Measurements from ENCODE around the gene PCDH1.
"Not testable (repeated sequence)": the region's sequence is repeated elsewhere in the genome, so short reads cannot be mapped to it uniquely, and the experiment has no call there.

PCDH1 gene

DNA sequence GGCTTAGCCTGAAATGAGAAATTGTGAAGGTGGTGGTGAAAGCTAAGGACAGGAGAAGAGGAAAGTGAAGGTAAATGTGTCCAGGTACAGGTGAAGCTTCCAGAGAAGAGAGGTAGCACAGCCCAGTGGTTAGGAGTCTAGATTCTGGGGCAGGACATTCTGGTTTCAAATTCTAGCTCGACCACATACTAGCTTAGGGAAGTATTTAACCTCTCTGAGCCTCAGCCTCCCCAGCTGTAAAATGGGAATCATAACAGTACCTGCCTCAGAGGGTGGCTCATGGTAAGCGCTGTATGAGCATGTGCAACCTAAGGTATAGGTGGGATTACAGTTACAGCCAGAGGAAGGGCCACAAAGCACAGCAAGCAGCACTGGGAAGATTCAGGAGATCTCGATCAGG lies 55.2 kb downstream of the PCDH1 start (continued):
- TF ChIP-seq, protein P1, sequence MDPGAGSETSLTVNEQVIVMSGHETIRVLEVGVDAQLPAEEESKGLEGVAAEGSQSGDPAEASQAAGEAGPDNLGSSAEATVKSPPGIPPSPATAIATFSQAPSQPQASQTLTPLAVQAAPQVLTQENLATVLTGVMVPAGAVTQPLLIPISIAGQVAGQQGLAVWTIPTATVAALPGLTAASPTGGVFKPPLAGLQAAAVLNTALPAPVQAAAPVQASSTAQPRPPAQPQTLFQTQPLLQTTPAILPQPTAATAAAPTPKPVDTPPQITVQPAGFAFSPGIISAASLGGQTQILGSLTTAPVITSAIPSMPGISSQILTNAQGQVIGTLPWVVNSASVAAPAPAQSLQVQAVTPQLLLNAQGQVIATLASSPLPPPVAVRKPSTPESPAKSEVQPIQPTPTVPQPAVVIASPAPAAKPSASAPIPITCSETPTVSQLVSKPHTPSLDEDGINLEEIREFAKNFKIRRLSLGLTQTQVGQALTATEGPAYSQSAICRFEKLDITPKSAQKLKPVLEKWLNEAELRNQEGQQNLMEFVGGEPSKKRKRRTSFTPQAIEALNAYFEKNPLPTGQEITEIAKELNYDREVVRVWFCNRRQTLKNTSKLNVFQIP (CRISPR knock-in tag; IDR thresholded peaks at IDR 0.05; ENCODE audit: borderline replicate concordance, low read depth): no peak
- no peak for TF ChIP-seq GLIS3 (CRISPR knock-in tag; IDR thresholded peaks at IDR 0.05)
- TF ChIP-seq BACH2 (CRISPR knock-in tag; IDR thresholded peaks at IDR 0.05; ENCODE audit: borderline replicate concordance): no peak
- TF ChIP-seq RARB (CRISPR knock-in tag; IDR thresholded peaks at IDR 0.05): no peak
- no peak for TF ChIP-seq ZFP3 (CRISPR knock-in tag; IDR thresholded peaks at IDR 0.05)
- TF ChIP-seq ESRRG (CRISPR knock-in tag; IDR thresholded peaks at IDR 0.05): no peak
- TF ChIP-seq SNAI2 (CRISPR knock-in tag; IDR thresholded peaks at IDR 0.05): no peak
- TF ChIP-seq, protein P2, sequence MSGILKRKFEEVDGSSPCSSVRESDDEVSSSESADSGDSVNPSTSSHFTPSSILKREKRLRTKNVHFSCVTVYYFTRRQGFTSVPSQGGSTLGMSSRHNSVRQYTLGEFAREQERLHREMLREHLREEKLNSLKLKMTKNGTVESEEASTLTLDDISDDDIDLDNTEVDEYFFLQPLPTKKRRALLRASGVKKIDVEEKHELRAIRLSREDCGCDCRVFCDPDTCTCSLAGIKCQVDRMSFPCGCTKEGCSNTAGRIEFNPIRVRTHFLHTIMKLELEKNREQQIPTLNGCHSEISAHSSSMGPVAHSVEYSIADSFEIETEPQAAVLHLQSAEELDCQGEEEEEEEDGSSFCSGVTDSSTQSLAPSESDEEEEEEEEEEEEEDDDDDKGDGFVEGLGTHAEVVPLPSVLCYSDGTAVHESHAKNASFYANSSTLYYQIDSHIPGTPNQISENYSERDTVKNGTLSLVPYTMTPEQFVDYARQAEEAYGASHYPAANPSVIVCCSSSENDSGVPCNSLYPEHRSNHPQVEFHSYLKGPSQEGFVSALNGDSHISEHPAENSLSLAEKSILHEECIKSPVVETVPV (CRISPR knock-in tag; IDR thresholded peaks at IDR 0.05): no peak
- no peak for TF ChIP-seq CSDC2 (CRISPR knock-in tag; IDR thresholded peaks at IDR 0.05)
- no peak for TF ChIP-seq PPARA (CRISPR knock-in tag; IDR thresholded peaks at IDR 0.05; ENCODE audit: borderline replicate concordance)

- TF ChIP-seq ZFP30 (CRISPR knock-in tag; IDR thresholded peaks at IDR 0.05) (no peak), ESRRG (CRISPR knock-in tag; IDR thresholded peaks at IDR 0.05) (no peak), ZNF565 (CRISPR knock-in tag; conservative IDR thresholded peaks at IDR 0.05; ENCODE audit: low read depth) (no peak), ZNF8 (CRISPR knock-in tag; IDR thresholded peaks at IDR 0.05) (no peak), SNAI2 (CRISPR knock-in tag; IDR thresholded peaks at IDR 0.05) (no peak)
- TF ChIP-seq, protein P2 (CRISPR knock-in tag; IDR thresholded peaks at IDR 0.05): no peak
- ATAC-seq: 0 out of 3 replicates have a peak, but pooled peaks have one; percentile 11
Measured at GRCh38 chr5:141822144-141822543, 56.1 kb downstream of the PCDH1 start.

GRCh38 chr5:141821430-141821925 lies 56.7 kb downstream of the PCDH1 start:
- peak; percentile 80 for ATAC-seq
- TF ChIP-seq, protein P1 (CRISPR knock-in tag; IDR thresholded peaks at IDR 0.05; ENCODE audit: borderline replicate concordance, low read depth): no peak
- no peak for TF ChIP-seq ZFP3 (CRISPR knock-in tag; IDR thresholded peaks at IDR 0.05)
- TF ChIP-seq RARB (CRISPR knock-in tag; IDR thresholded peaks at IDR 0.05): no peak
- TF ChIP-seq CSDC2 (CRISPR knock-in tag; IDR thresholded peaks at IDR 0.05): no peak
- no peak for TF ChIP-seq TSHZ2 (CRISPR knock-in tag; IDR thresholded peaks at IDR 0.05)

DNA sequence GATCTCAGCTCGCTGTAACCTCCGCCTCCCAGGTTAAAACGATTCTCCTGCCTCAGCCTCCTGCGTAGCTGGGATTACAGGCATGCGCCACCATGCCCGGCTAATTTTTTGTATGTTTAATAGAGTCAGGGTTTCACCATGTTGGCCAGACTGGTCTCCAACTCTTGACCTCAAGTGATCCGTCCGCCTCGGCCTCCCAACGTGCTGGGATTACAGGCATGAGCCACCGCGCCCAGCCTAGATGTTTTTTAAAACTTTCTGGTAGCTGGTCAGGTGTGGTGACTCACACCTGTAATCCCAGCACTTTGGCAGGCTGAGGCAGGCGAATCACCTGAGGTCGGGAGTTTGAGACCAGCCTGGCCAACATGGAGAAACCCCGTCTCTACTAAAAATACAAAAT lies 57.5 kb downstream of the PCDH1 start:
- not testable (repeated sequence) for ATAC-seq

DNA sequence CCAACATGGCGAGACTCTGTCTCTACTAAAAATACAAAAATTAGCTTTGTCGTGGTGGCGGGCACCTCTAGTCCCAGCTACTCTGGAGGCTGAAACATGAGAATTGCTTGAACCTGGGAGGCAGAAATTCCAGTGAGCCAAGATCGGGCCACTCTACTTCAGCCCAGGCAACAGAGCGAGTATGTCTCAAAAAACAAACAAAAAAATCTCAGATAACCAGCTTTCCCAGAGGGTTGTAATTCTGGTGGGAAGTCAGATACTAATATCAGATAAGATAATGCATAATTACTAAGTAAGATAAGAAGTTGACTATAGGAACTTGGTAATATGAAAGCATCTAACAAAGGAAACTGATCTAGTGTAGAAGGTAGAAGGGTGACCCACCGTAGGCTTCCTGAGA lies 60.6 kb downstream of the PCDH1 start:
- no peak for ATAC-seq
- no peak for TF ChIP-seq ISL1 (CRISPR knock-in tag; IDR thresholded peaks at IDR 0.05)
- TF ChIP-seq ZC3H10 (CRISPR knock-in tag; IDR thresholded peaks at IDR 0.05): no peak
- no peak for TF ChIP-seq TSHZ2 (CRISPR knock-in tag; IDR thresholded peaks at IDR 0.05)
- no peak for TF ChIP-seq OSR1 (CRISPR knock-in tag; IDR thresholded peaks at IDR 0.05)
- TF ChIP-seq ZFP30 (CRISPR knock-in tag; IDR thresholded peaks at IDR 0.05): no peak
- TF ChIP-seq PPARA (CRISPR knock-in tag; IDR thresholded peaks at IDR 0.05; ENCODE audit: borderline replicate concordance): no peak
- TF ChIP-seq, protein P2 (CRISPR knock-in tag; IDR thresholded peaks at IDR 0.05): no peak
- TF ChIP-seq, protein P1 (CRISPR knock-in tag; IDR thresholded peaks at IDR 0.05; ENCODE audit: borderline replicate concordance, low read depth): no peak
- TF ChIP-seq ESRRG (CRISPR knock-in tag; IDR thresholded peaks at IDR 0.05): no peak
- TF ChIP-seq CSDC2 (CRISPR knock-in tag; IDR thresholded peaks at IDR 0.05): no peak
- no peak for TF ChIP-seq RARB (CRISPR knock-in tag; IDR thresholded peaks at IDR 0.05)

Data from SK-N-SH treated with all-trans-retinoic acid at 6 μM for 48 hours (cell line).